GM12878 (cell line): ENCODE results near the gene JAG2. TPM values are rescaled to one million over a fixed set of nuclear protein-coding genes. Genes with fewer than 3 reads are reported as not detected.

Experiments
- ATAC-seq: fragments of 200-7000 bp; cut with Tn5 transposase; 3 replicates; pipeline ENCODE4 v1.9.1; 2020; ENCODE audit warnings: mild to moderate bottlenecking, moderate library complexity
- BruUV-seq: library from RNA; stranded (reverse); fragments of 400-500 nt; replicated peaks from 2 replicates; lab custom pipeline; 2021; lab: Mats Ljungman, UMichigan
- CTCF ChIA-PET: fragments of 300-600 bp; sonication (Branson Sonifier 250); formaldehyde crosslinking; extraction: SDS; loops from one replicate; lab custom pipeline; 2021; ENCODE audit warnings: inconsistent platforms; lab: Yijun Ruan, JAX
- POLR2A ChIA-PET: fragments of 350-600 bp; formaldehyde crosslinking; extraction: SDS; loops from one replicate; lab custom pipeline; 2021; ENCODE audit warnings: inconsistent platforms; lab: Charles Lee
- RAD21 ChIA-PET: fragments of 300-600 bp; sonication (Branson Sonifier 250); formaldehyde crosslinking; loops from one replicate; lab custom pipeline; 2023; ENCODE audit warnings: antibody characterized with exemption; ENCODE audit not compliant: unreplicated experiment; lab: Charles Lee
- SMC1A ChIA-PET: fragments of 300-600 bp; sonication (Branson Sonifier 250); formaldehyde crosslinking; loops from one replicate; lab custom pipeline; 2023; ENCODE audit not compliant: unreplicated experiment, uncharacterized antibody; lab: Charles Lee
- DNase-seq: peaks from one replicate; pipeline ENCODE4 v3.0.0-alpha.2; 2011; ENCODE audit warnings: low read depth, low spot score
- FAIRE-seq: peaks from 3 replicates; lab custom pipeline; 2011; peaks lifted over from hg19 to GRCh38; lab: Jason Lieb, UNC
- H2AFZ ChIP-seq: 2 replicates; pipeline ENCODE4 v1.6.0; 2011; ENCODE audit warnings: low read depth, low read length, control low read depth; ENCODE audit not compliant: control insufficient read depth
- H3K27ac ChIP-seq: 2 replicates; pipeline ENCODE4 v1.5.1; 2011; ENCODE audit warnings: control low read depth; ENCODE audit not compliant: control insufficient read depth, insufficient read depth
- H3K27me3 ChIP-seq, 2 experiments: replicated peaks in 1 of 2; 2 replicates each; pipeline versions ENCODE4 v1.6.0 to v1.6.1; 2011; ENCODE audit warnings: low read length in 1 of 2; ENCODE audit not compliant: control insufficient read depth in 2 of 2, insufficient read depth in 2 of 2
- H3K36me3 ChIP-seq, 2 experiments: 2 replicates each; pipeline ENCODE4 v1.5.1; 2011; ENCODE audit warnings: low read length in 1 of 2; ENCODE audit not compliant: control insufficient read depth in 2 of 2, insufficient read depth in 2 of 2
- H3K4me1 ChIP-seq: 2 replicates; pipeline ENCODE4 v1.6.1; 2011; ENCODE audit warnings: mild to moderate bottlenecking, low read length, moderate library complexity, mixed read lengths; ENCODE audit not compliant: control insufficient read depth, insufficient read depth
- H3K4me2 ChIP-seq: 2 replicates; pipeline ENCODE4 v1.6.0; 2011; ENCODE audit warnings: control low read depth; ENCODE audit not compliant: control insufficient read depth, insufficient read depth
- H3K4me3 ChIP-seq: fragments of 200-600 bp; sonication (generic); 2 replicates; pipeline ENCODE4 v1.5.1; 2016
- H3K79me2 ChIP-seq: 2 replicates; pipeline ENCODE4 v1.6.0; 2011; ENCODE audit warnings: low read length; ENCODE audit not compliant: control insufficient read depth, insufficient read depth
- H3K9ac ChIP-seq: 2 replicates; pipeline ENCODE4 v1.8.0; 2011; ENCODE audit warnings: low read length, control low read depth, mixed read lengths; ENCODE audit not compliant: control insufficient read depth, insufficient read depth
- H3K9me3 ChIP-seq: replicated peaks from 3 replicates; pipeline ENCODE4 v1.5.1; 2011; ENCODE audit warnings: mild to moderate bottlenecking, low read length; ENCODE audit not compliant: control insufficient read depth, insufficient read depth
- H4K20me1 ChIP-seq: 2 replicates; pipeline ENCODE4 v1.6.0; 2011; ENCODE audit not compliant: control insufficient read depth, insufficient read depth
- EZH2 ChIP-seq: IDR thresholded peaks from 2 replicates; pipeline ENCODE4 v1.6.1; 2012; ENCODE audit warnings: low read depth, mild to moderate bottlenecking, control low read depth, inconsistent platforms, low read length, borderline replicate concordance; ENCODE audit not compliant: control insufficient read depth
- PAX5 ChIP-seq: IDR thresholded peaks from 2 replicates; pipeline ENCODE4 v1.6.1; 2011; ENCODE audit warnings: low read depth, low read length, borderline replicate concordance
- SIX5 ChIP-seq: IDR thresholded peaks from 2 replicates; pipeline ENCODE4 v1.6.1; 2011; ENCODE audit warnings: mild to moderate bottlenecking, low read depth, low read length, moderate library complexity; ENCODE audit not compliant: severe bottlenecking
- WGBS: methylation state at CpG from one replicate; pipeline ENCODE4 v1.1.6; 2016; ENCODE audit warnings: low lambda C conversion rate; ENCODE audit not compliant: insufficient replicate concordance, insufficient coverage; ENCODE audit errors: missing lambda C conversion rate; 5-methylcytosine and 5-hydroxymethylcytosine counted together
- in situ Hi-C: fragments of 300-500 bp; cut with MboI; formaldehyde crosslinking; loops from 9 replicates; pipeline ENCODE4 v1.14.3; 2018; ENCODE audit warnings: mixed read lengths
- intact Hi-C: fragments of 100-400 bp; cut with micrococcal nuclease; formaldehyde crosslinking; loops from one replicate; pipeline ENCODE4 v1.14.2; 2022; ENCODE audit not compliant: unreplicated experiment
- polyA plus RNA-seq, 11 experiments: library from polyadenylated mRNA; depleted of rRNA in 4 of 11; unstranded in 6 of 11; stranded (reverse) in 5 of 11; fragments of >200 nt; fragmentation: Nextera tagmentation in 4 of 11; fragmentation: Illumina TruSeq in 1 of 11; extraction: Ambion mirVana in 4 of 11; extraction: Trizol in 1 of 11; gene quantifications; 1 replicate in 1 of 11; 2 replicates in 10 of 11; pipeline versions ENCODE4 v1.2.1 to v1.2.3, GENCODE V29; 2011 to 2016; ENCODE audit warnings: inconsistent platforms in 2 of 11, missing spikeins in 2 of 11, low read depth in 1 of 11
- total RNA-seq, 4 experiments: library from RNA; depleted of rRNA in 3 of 4; stranded (reverse); fragments of >200 nt in 3 of 4; fragmentation: Illumina TruSeq in 1 of 4; extraction: Trizol in 1 of 4; gene quantifications; 2 replicates each; pipeline versions ENCODE4 v1.2.1 to v1.2.3, GENCODE V29; 2013 to 2021
- TF ChIP-seq, protein P1 (sequence below): IDR thresholded peaks from 2 replicates; pipeline ENCODE4 v1.6.1; 2011; ENCODE audit warnings: borderline replicate concordance, low read depth, mild to moderate bottlenecking, moderate library complexity, mixed read lengths, low read length; ENCODE audit not compliant: insufficient read depth; ENCODE audit errors: extremely low read length

JAG2 gene
- total and polyA plus RNA-seq, 10 of the 15 experiments (the other 5 are each of a cell fraction or from before 2014, with no cell fraction given): 0.04 to 0.14 (median 0.06) TPM; not detected in 5

DNA sequence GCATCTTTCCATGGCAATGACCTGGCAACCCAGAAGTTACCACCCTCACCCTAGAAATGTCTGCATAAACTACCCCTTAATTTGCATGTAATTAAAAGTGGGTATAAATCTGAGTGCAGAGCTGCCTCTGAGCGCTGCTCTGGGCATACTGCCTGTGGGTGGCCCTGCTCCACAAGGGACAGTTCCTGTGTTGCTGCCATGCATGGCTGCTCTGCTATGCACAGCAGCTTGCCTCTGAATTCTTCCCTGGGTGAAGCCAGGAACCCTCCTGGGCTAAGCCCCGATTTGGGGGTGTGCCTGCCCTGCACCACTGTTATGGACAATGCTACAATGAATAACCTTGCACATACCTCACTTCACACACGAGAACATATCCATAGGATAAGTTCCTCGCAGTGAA is 67.7 kb downstream of the JAG2 start:
- no peak for FAIRE-seq
- RAD21 ChIA-PET: no interaction called here
- in situ Hi-C loops: no loop called here
- no peaks in the 10 kb centered on the region for H3K4me1 ChIP-seq
- H3K27me3 ChIP-seq: no peaks in the 10 kb centered on the region
- no peaks in the 10 kb centered on the region for H3K79me2 ChIP-seq
- BruUV-seq: no TSS peak
- H3K9me3 ChIP-seq: peaks cover 4% of the 10 kb centered on the region
- POLR2A ChIA-PET: interaction anchor here (0.7 kb wide), 1 partner anchor 311 kb away, joined by 3 read pairs; no protein-coding TSS in a partner anchor
- TF ChIP-seq PAX5 (peak; percentile 58; the same call in 1 of the 2 replicates), EZH2 (no peak)
- H3K9ac ChIP-seq: no peak overlapping the region
- 17% methylated on average over 4 of the region's 4 CpGs for WGBS
- intact Hi-C loops: no loop called here
- no peak overlapping the region for H2AFZ ChIP-seq
- DNase-seq: no peak
- no peak overlapping the region for H3K27ac ChIP-seq
- H3K4me3 ChIP-seq: no peak overlapping the region
- SMC1A ChIA-PET: no interaction called here
- H3K36me3 ChIP-seq: no peaks in the 10 kb centered on the region
- no peaks in the 10 kb centered on the region for H4K20me1 ChIP-seq
- no peak overlapping the region for H3K4me2 ChIP-seq
- ATAC-seq: peak; percentile 67
- CTCF ChIA-PET: no interaction called here

DNA sequence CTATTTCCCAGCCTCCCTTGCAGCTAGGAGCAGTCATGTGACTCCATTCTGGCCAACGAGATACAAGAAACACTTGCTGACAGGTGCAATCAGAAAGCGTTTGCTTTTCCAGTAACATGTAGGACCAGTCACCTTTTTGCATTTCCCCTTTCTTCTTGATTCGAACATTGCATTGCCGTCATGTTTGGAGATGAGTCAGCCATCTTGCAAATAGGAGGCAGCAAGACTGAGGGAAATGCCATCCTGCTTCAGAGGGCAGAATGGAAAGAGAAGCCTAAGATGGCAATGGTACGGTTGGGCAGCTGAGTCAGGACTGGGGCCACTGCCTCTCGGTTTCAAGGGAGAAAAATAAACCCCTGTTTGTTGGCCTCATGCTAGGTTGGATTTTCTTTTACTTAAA is 68.8 kb downstream of the JAG2 start:
- no peaks in the 10 kb centered on the region for H3K27me3 ChIP-seq

More for the DNA sequence above, 68.8 kb downstream of the JAG2 start:
- Histone ChIP-seq H3K27ac (no peak overlapping the region), H3K79me2 (no peaks in the 10 kb centered on the region), H3K9me3 (peaks cover 4% of the 10 kb centered on the region), H3K4me1 (no peaks in the 10 kb centered on the region), H3K4me3 (no peak overlapping the region), H3K4me2 (no peak overlapping the region), H4K20me1 (no peaks in the 10 kb centered on the region), H3K9ac (no peak overlapping the region), H3K36me3 (no peaks in the 10 kb centered on the region), H2AFZ (no peak overlapping the region; the same call in 1 of the 2 replicates)
- ATAC-seq: peak; percentile 24; the same call in 2 of the 3 replicates
- ChIA-PET SMC1A (no interaction called here), RAD21 (no interaction called here), POLR2A (no interaction called here), CTCF (no interaction called here)
- no TSS peak for BruUV-seq
- no peak for FAIRE-seq
- in situ Hi-C loops: no loop called here
- no peak for DNase-seq
- 2% methylated on average over 6 of the region's 6 CpGs for WGBS
- intact Hi-C loops: loop anchor here (10.0 kb wide), 1 partner anchor 65 kb away; the partner anchor contains the start of gene JAG2
- no peak for TF ChIP-seq SIX5
- TF ChIP-seq, protein P1, sequence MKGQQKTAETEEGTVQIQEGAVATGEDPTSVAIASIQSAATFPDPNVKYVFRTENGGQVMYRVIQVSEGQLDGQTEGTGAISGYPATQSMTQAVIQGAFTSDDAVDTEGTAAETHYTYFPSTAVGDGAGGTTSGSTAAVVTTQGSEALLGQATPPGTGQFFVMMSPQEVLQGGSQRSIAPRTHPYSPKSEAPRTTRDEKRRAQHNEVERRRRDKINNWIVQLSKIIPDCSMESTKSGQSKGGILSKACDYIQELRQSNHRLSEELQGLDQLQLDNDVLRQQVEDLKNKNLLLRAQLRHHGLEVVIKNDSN: peak; percentile 15
